ENCODE measurements around the gene ADAR. TPM values are rescaled to one million over a fixed set of nuclear protein-coding genes. Genes with fewer than 3 reads are reported as not detected.

Gene ADAR
- total RNA-seq, 3 donors from 2014 or later (not counting 1 experiment from before 2014, with no cell fraction given), result 260 to 281 (median 265) TPM

- H3K27me3 Mint-ChIP-seq (ENCODE audit: low read depth in 2 of 2), result no peaks in the 10 kb centered on the region
- WGBS (ENCODE audit: insufficient coverage), result 64% methylated on average over 2 of the region's 2 CpGs
- H3K36me3 Mint-ChIP-seq, result no peaks in the 10 kb centered on the region
- Histone ChIP-seq H3K4me1 (ENCODE audit: control insufficient read depth, insufficient read depth, low read length) (peaks cover 54% of the 10 kb centered on the region), H3K36me3 (ENCODE audit: control insufficient read depth, insufficient read depth, low read length) (peaks cover 20% of the 10 kb centered on the region), H3K9me3 (ENCODE audit: control insufficient read depth, insufficient read depth, low read length) (no peaks in the 10 kb centered on the region), H3K27ac (ENCODE audit: low read length) (no peak overlapping the region), H3K27me3 (ENCODE audit: control insufficient read depth, insufficient read depth, low read length) (no peaks in the 10 kb centered on the region), H3K4me3 (ENCODE audit: low read length) (no peak overlapping the region)
- H3K9me3 Mint-ChIP-seq, result no peaks in the 10 kb centered on the region
- ATAC-seq (no peak), DNase-seq (no peak)
- peaks cover 60 to 77% of the 10 kb centered on the region in 2 donors for H3K4me1 Mint-ChIP-seq
- H3K4me3 Mint-ChIP-seq, result peak overlapping the region; percentile 70
- no peak for TF ChIP-seq CTCF (IDR thresholded peaks at IDR 0.05)
- H3K27ac Mint-ChIP-seq, result peak overlapping the region; percentile 87 to 95
- intact Hi-C loops (cut with micrococcal nuclease), result loop anchor here (5.0 kb wide), 1 partner anchor 332 kb away; the partner anchor contains the start of gene PMVK
These were observed 2.5 kb downstream of the ADAR start for GRCh38 chr1:154605534-154605933.

DNA sequence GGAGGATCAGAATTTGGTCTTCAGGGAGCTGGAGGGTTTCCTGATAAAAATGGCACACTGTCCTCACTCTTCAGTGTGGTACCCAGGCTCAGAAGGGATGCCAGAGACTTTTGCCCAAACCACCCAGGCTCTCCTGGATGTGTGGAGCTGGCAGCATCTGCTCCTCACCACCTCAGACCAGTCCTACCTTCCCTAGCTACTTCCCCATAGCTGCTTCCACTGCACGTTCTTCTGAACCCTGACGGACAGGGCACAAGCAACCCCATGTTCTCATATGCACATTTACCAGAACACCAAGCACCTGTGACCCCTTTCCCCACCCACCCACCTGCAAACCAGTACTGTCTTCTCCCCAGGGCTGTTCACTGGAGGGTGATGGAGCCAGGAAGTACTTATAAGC is 4.7 kb downstream of the ADAR start:
- Histone ChIP-seq H3K4me3 (ENCODE audit: low read length) (no peak overlapping the region), H3K36me3 (ENCODE audit: control insufficient read depth, insufficient read depth, low read length) (peaks cover 33% of the 10 kb centered on the region), H3K27me3 (ENCODE audit: control insufficient read depth, insufficient read depth, low read length) (no peaks in the 10 kb centered on the region), H3K27ac (ENCODE audit: low read length) (no peak overlapping the region), H3K9me3 (ENCODE audit: control insufficient read depth, insufficient read depth, low read length) (no peaks in the 10 kb centered on the region), H3K4me1 (ENCODE audit: control insufficient read depth, insufficient read depth, low read length) (peaks cover 51% of the 10 kb centered on the region)
- WGBS (ENCODE audit: insufficient coverage), result 43% methylated on average over 2 of the region's 2 CpGs
- no peak for TF ChIP-seq CTCF (IDR thresholded peaks at IDR 0.05)
- DNase-seq (no peak), ATAC-seq (no peak)
- H3K9me3 Mint-ChIP-seq, result no peaks in the 10 kb centered on the region
- H3K36me3 Mint-ChIP-seq, result peaks cover 3% of the 10 kb centered on the region
- H3K27ac Mint-ChIP-seq, result peak overlapping the region; percentile 87 to 95
- peaks cover 68 to 83% of the 10 kb centered on the region in 2 donors for H3K4me1 Mint-ChIP-seq
- intact Hi-C loops (cut with micrococcal nuclease), result no loop called here
- no peaks in the 10 kb centered on the region for H3K27me3 Mint-ChIP-seq (ENCODE audit: low read depth in 2 of 2)
- no peak overlapping the region for H3K4me3 Mint-ChIP-seq

- no peaks in the 10 kb centered on the region for H3K9me3 Mint-ChIP-seq
- Histone ChIP-seq H3K9me3 (ENCODE audit: control insufficient read depth, insufficient read depth, low read length) (no peaks in the 10 kb centered on the region), H3K27ac (ENCODE audit: low read length) (no peak overlapping the region), H3K4me3 (ENCODE audit: low read length) (no peak overlapping the region), H3K36me3 (ENCODE audit: control insufficient read depth, insufficient read depth, low read length) (peaks cover 66% of the 10 kb centered on the region), H3K4me1 (ENCODE audit: control insufficient read depth, insufficient read depth, low read length) (peaks cover 27% of the 10 kb centered on the region), H3K27me3 (ENCODE audit: control insufficient read depth, insufficient read depth, low read length) (no peaks in the 10 kb centered on the region)
- peak overlapping the region; percentile 74 to 87 for H3K27ac Mint-ChIP-seq
- H3K36me3 Mint-ChIP-seq, result peaks cover 22% of the 10 kb centered on the region
- DNase-seq (no peak), ATAC-seq (no peak)
- no peaks in the 10 kb centered on the region for H3K27me3 Mint-ChIP-seq (ENCODE audit: low read depth in 2 of 2)
- WGBS (ENCODE audit: insufficient coverage), result 88% methylated on average over 2 of the region's 3 CpGs
- H3K4me1 Mint-ChIP-seq, result peaks cover 45 to 63% of the 10 kb centered on the region in 2 donors
- TF ChIP-seq CTCF (IDR thresholded peaks at IDR 0.05), result no peak
- H3K4me3 Mint-ChIP-seq, result no peak overlapping the region
- intact Hi-C loops (cut with micrococcal nuclease), result no loop called here
These were observed 8.3 kb downstream of the ADAR start for GRCh38 chr1:154599658-154600057.

Measured in natural killer cell (primary cell).